Spleen (tissue), 11 donors: Measurements from ENCODE around the gene KIF17. TPM values are rescaled to one million over a fixed set of nuclear protein-coding genes. Genes with fewer than 3 reads are reported as not detected.

Experiments
- DNase-seq: peaks from one replicate; pipeline ENCODE4 v3.0.0-alpha.2; 2020
- H3K27ac ChIP-seq, 8 donors: fragments of 200-600 bp; sonication (generic) in 7 of 8; 1 replicate in 4 of 8; 2 replicates in 4 of 8; pipeline versions ENCODE4 v1.5.0 to v1.8.0; 2016 to 2021; ENCODE audit warnings: inconsistent platforms in 4 of 8, mild to moderate bottlenecking in 4 of 8, moderate library complexity in 1 of 8
- H3K27me3 ChIP-seq, 7 donors: fragments of 200-600 bp; sonication (generic) in 6 of 7; replicated peaks in 1 of 7; 1 replicate in 4 of 7; 2 replicates in 3 of 7; pipeline versions ENCODE4 v1.5.0 to v1.8.0; 2016 to 2021; ENCODE audit warnings: inconsistent platforms in 3 of 7, mild to moderate bottlenecking in 1 of 7
- H3K36me3 ChIP-seq, 6 donors: fragments of 200-600 bp; sonication (generic) in 5 of 6; 1 replicate in 4 of 6; 2 replicates in 2 of 6; pipeline versions ENCODE4 v1.5.0 to v1.8.0; 2016 to 2021; ENCODE audit warnings: inconsistent platforms in 2 of 6
- H3K4me1 ChIP-seq, 6 donors: fragments of 200-600 bp; sonication (generic) in 5 of 6; 1 replicate in 3 of 6; 2 replicates in 3 of 6; pipeline versions ENCODE4 v1.5.0 to v1.8.0; 2016 to 2021; ENCODE audit warnings: inconsistent platforms in 3 of 6
- H3K4me3 ChIP-seq, 8 donors: fragments of 200-600 bp; sonication (generic) in 7 of 8; 1 replicate in 4 of 8; 2 replicates in 4 of 8; pipeline versions ENCODE4 v1.5.0 to v1.8.0; 2016 to 2021; ENCODE audit warnings: inconsistent platforms in 4 of 8, mild to moderate bottlenecking in 4 of 8, moderate library complexity in 2 of 8
- H3K9me3 ChIP-seq, 8 donors: fragments of 200-600 bp; sonication (generic) in 7 of 8; 1 replicate in 4 of 8; 2 replicates in 4 of 8; pipeline versions ENCODE4 v1.5.0 to v1.8.0; 2016 to 2021; ENCODE audit warnings: inconsistent platforms in 4 of 8
- POLR2A ChIP-seq, 3 donors: fragments of 450-650 bp; IDR thresholded peaks; one replicate each; pipeline ENCODE4 v1.5.1; 2017; ENCODE audit warnings: antibody characterized with exemption in 3 of 3, mild to moderate bottlenecking in 1 of 3
- POLR2AphosphoS5 ChIP-seq, 3 donors: sonication (generic); formaldehyde crosslinking; IDR thresholded peaks; one replicate each; pipeline ENCODE4 v1.5.1; 2017; ENCODE audit warnings: antibody characterized with exemption in 3 of 3
- WGBS, 5 donors: extraction: QIAGEN DNeasy Blood & Tissue Kit in 3 of 5; methylation state at CpG; one replicate each; pipeline versions ENCODE4 v1.1.5 to v1.1.7; 2013 to 2018; 5-methylcytosine and 5-hydroxymethylcytosine counted together
- intact Hi-C: fragments of 100-400 bp; cut with DNase I; formaldehyde crosslinking; loops from one replicate; pipeline ENCODE4 v1.15.0; 2023; ENCODE audit warnings: low total_unique reads
- polyA plus RNA-seq, 3 donors: library from polyadenylated mRNA; stranded (reverse); fragments of 200-250 nt; gene quantifications; one replicate each; pipeline ENCODE4 v1.2.1, GENCODE V29; 2013
- total RNA-seq, 7 donors: library from RNA; depleted of rRNA in 3 of 7; stranded (reverse); fragments of >200 nt in 3 of 7; fragmentation: NEBNext Ultra II Directional in 4 of 7; extraction: Animal tissue kit (Norgen Biotek cat#: 25700) in 4 of 7; gene quantifications; one replicate each; pipeline versions ENCODE4 v1.1.0 to v1.2.1, GENCODE V29; 2016 to 2021
- TF ChIP-seq, protein P1 (sequence below), 11 experiments: fragments of 200-600 bp in 7 of 11; fragments of 450-650 bp in 4 of 11; sonication (generic) in 4 of 11; IDR thresholded peaks in 8 of 11; conservative IDR thresholded peaks in 3 of 11; 1 replicate in 7 of 11; 2 replicates in 4 of 11; pipeline versions ENCODE4 v1.4.0 to v1.8.0; 2016 to 2021; ENCODE audit warnings: antibody characterized with exemption in 11 of 11, inconsistent platforms in 4 of 11, mild to moderate bottlenecking in 1 of 11
- donor health status: healthy with polysubstance abuse.
- donor health status: DM: no; HTN: no; CAD: no; lungs with moderate emphysema.
- donor health status: DM: no; HTN: no; CAD: no.
- donor health status: Bipolar disorder and iron deficiency.
- donor health status: healthy.
- donor health status: DM: no; HTN: no; CAD: no.
- donor health status: DM: yes; HTN: yes; CAD: no.

KIF17 gene
- total and polyA plus RNA-seq, 10 donors: 8.3 to 82.2 (median 47.6) TPM

- no peaks in the 10 kb centered on the region for H3K27me3 ChIP-seq
- H3K36me3 ChIP-seq: peaks cover 0 to 58% (median 0%) of the 10 kb centered on the region in 6 donors
- no peaks in the 10 kb centered on the region for H3K9me3 ChIP-seq
- intact Hi-C loops: no loop called here
- no peak overlapping the region for H3K27ac ChIP-seq
- H3K4me3 ChIP-seq: no peak overlapping the region
- no peak for DNase-seq
- TF ChIP-seq, protein P1, sequence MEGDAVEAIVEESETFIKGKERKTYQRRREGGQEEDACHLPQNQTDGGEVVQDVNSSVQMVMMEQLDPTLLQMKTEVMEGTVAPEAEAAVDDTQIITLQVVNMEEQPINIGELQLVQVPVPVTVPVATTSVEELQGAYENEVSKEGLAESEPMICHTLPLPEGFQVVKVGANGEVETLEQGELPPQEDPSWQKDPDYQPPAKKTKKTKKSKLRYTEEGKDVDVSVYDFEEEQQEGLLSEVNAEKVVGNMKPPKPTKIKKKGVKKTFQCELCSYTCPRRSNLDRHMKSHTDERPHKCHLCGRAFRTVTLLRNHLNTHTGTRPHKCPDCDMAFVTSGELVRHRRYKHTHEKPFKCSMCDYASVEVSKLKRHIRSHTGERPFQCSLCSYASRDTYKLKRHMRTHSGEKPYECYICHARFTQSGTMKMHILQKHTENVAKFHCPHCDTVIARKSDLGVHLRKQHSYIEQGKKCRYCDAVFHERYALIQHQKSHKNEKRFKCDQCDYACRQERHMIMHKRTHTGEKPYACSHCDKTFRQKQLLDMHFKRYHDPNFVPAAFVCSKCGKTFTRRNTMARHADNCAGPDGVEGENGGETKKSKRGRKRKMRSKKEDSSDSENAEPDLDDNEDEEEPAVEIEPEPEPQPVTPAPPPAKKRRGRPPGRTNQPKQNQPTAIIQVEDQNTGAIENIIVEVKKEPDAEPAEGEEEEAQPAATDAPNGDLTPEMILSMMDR (IDR thresholded peaks at IDR 0.05 in 8 of 11, conservative IDR thresholded peaks at IDR 0.05 in 3 of 11): no peak
- TF ChIP-seq POLR2A (IDR thresholded peaks at IDR 0.05): no peak
- TF ChIP-seq POLR2AphosphoS5 (IDR thresholded peaks at IDR 0.05): no peak
- WGBS, 5 donors: 35 to 69% (median 45%) methylated on average over 4 of the region's 4 CpGs
- peaks cover 0 to 7% (median 1%) of the 10 kb centered on the region in 6 donors for H3K4me1 ChIP-seq
Measured at GRCh38 chr1:20618550-20618949, 99.3 kb downstream of the KIF17 start.

GRCh38 chr1:20616847-20617487, 100.8 kb downstream of the KIF17 start:
- H3K4me1 ChIP-seq: peaks cover 0 to 7% (median 1%) of the 10 kb centered on the region in 6 donors
- no peaks in the 10 kb centered on the region for H3K9me3 ChIP-seq
- intact Hi-C loops: no loop called here
- no peak overlapping the region for H3K4me3 ChIP-seq
- no peaks in the 10 kb centered on the region for H3K27me3 ChIP-seq
- 71 to 82% (median 75%) methylated on average over 3 of the region's 3 CpGs for WGBS, 5 donors
- no peak for TF ChIP-seq POLR2AphosphoS5 (IDR thresholded peaks at IDR 0.05)
- TF ChIP-seq POLR2A (IDR thresholded peaks at IDR 0.05): no peak
- TF ChIP-seq, protein P1 (IDR thresholded peaks at IDR 0.05 in 8 of 11, conservative IDR thresholded peaks at IDR 0.05 in 3 of 11): no peak
- DNase-seq: no peak
- H3K36me3 ChIP-seq: peaks cover 0 to 73% (median 0%) of the 10 kb centered on the region in 6 donors
- H3K27ac ChIP-seq: no peak overlapping the region

GRCh38 chr1:20615946-20616846, 101.6 kb downstream of the KIF17 start:
- WGBS, 5 donors: 55 to 66% (median 61%) methylated on average over 20 of the region's 20 CpGs
- Histone ChIP-seq H3K9me3 (no peaks in the 10 kb centered on the region), H3K36me3 (peaks cover 0 to 80% (median 0%) of the 10 kb centered on the region in 6 donors), H3K4me3 (no peak overlapping the region), H3K4me1 (peaks cover 0 to 7% (median 1%) of the 10 kb centered on the region in 6 donors), H3K27me3 (no peaks in the 10 kb centered on the region), H3K27ac (no peak overlapping the region)
- TF ChIP-seq POLR2A (IDR thresholded peaks at IDR 0.05): no peak
- TF ChIP-seq, protein P1 (IDR thresholded peaks at IDR 0.05 in 8 of 11, conservative IDR thresholded peaks at IDR 0.05 in 3 of 11): no peak
- intact Hi-C loops: no loop called here
- DNase-seq: no peak

- no peaks in the 10 kb centered on the region for H3K27me3 ChIP-seq
- H3K36me3 ChIP-seq: peaks cover 0 to 87% (median 0%) of the 10 kb centered on the region in 6 donors
- intact Hi-C loops: no loop called here
- 70 to 89% (median 81%) methylated on average over 3 of the region's 3 CpGs for WGBS, 5 donors
- H3K4me3 ChIP-seq: no peak overlapping the region
- no peak for DNase-seq
- H3K27ac ChIP-seq: no peak overlapping the region
- TF ChIP-seq POLR2AphosphoS5 (IDR thresholded peaks at IDR 0.05) (no peak), POLR2A (IDR thresholded peaks at IDR 0.05) (no peak)
- TF ChIP-seq, protein P1 (IDR thresholded peaks at IDR 0.05 in 8 of 11, conservative IDR thresholded peaks at IDR 0.05 in 3 of 11): no peak
- H3K4me1 ChIP-seq: peaks cover 0 to 7% (median 1%) of the 10 kb centered on the region in 6 donors
- H3K9me3 ChIP-seq: no peaks in the 10 kb centered on the region
Measured at GRCh38 chr1:20614131-20614579, 103.7 kb downstream of the KIF17 start.
